ENCODE results near the gene PLA2G5. TPM values are rescaled to one million over a fixed set of nuclear protein-coding genes. Genes with fewer than 3 reads are reported as not detected.

PLA2G5 gene
- total and polyA plus RNA-seq, 2 of the 4 experiments (the other 2 are of a cell fraction), result not detected

- ChIA-PET CTCF (no interaction called here), POLR2A (ENCODE audit: unreplicated experiment) (no interaction called here)
- H3K9ac ChIP-seq (ENCODE audit: low read depth, low read length), result no peak overlapping the region
- H2BK120ac ChIP-seq (ENCODE audit: low read depth, low read length), result no peak overlapping the region
- no peak overlapping the region for H3K4me2 ChIP-seq (ENCODE audit: low read depth, low read length)
- no peak overlapping the region for H3K27ac ChIP-seq (ENCODE audit: insufficient read depth, low read length)
- no peak overlapping the region for H4K8ac ChIP-seq (ENCODE audit: low read depth in 2 of 2, low read length in 2 of 2)
- no peaks in the 10 kb centered on the region for H3K79me1 ChIP-seq (ENCODE audit: low read depth in 1 of 2, low read length in 2 of 2)
- H3K9me3 ChIP-seq (ENCODE audit: control insufficient read depth, insufficient read depth, low read length), result peaks cover 2% of the 10 kb centered on the region; the same call in 1 of the 2 replicates
- H2BK20ac ChIP-seq (ENCODE audit: low read depth, low read length), result no peak overlapping the region
- DNase-seq (no peak), ATAC-seq (ENCODE audit: low read depth) (no peak)
- no TSS peak for BruUV-seq (replicated peaks)
- no peak overlapping the region for H2AK5ac ChIP-seq (ENCODE audit: low read depth, low read length)
- H3K36me3 ChIP-seq (ENCODE audit: control insufficient read depth, insufficient read depth, low read length), result no peaks in the 10 kb centered on the region
- intact Hi-C loops (cut with micrococcal nuclease) (no loop called here), in situ Hi-C loops (cut with MboI; ENCODE audit: low sequenced_read_pairs) (no loop called here), dilution Hi-C loops (cut with HindIII; ENCODE audit: low sequenced_read_pairs, unreplicated experiment) (no loop called here)
- H3K14ac ChIP-seq (replicated peaks; ENCODE audit: low read depth, low read length), result no peak overlapping the region
- H4K20me1 ChIP-seq (ENCODE audit: insufficient read depth, low read length), result no peaks in the 10 kb centered on the region
- no peak overlapping the region for H3K56ac ChIP-seq (ENCODE audit: extremely low read depth, insufficient read depth, low read length)
- H3K9me1 ChIP-seq (ENCODE audit: insufficient read depth, low read length), result no peaks in the 10 kb centered on the region
- no peak overlapping the region for H3K4me3 ChIP-seq (ENCODE audit: insufficient read depth, low read depth, low read length)
- no peak overlapping the region for H3K23ac ChIP-seq (ENCODE audit: low read depth, low read length)
- H3K18ac ChIP-seq (ENCODE audit: low read depth, low read length), result no peak overlapping the region
- H2BK5ac ChIP-seq (ENCODE audit: low read depth, low read length, poor library complexity, severe bottlenecking), result no peak overlapping the region
- no peak overlapping the region for H4K91ac ChIP-seq (ENCODE audit: insufficient read depth, low read depth, low read length)
- no peak overlapping the region for H2BK15ac ChIP-seq (ENCODE audit: low read depth, low read length)
- no peak overlapping the region for H2AFZ ChIP-seq (replicated peaks; ENCODE audit: low read length, poor library complexity)
- no peak overlapping the region for H2AK9ac ChIP-seq (replicated peaks; ENCODE audit: low read depth, low read length, poor library complexity)
- TF ChIP-seq CTCF (conservative IDR thresholded peaks at IDR 0.05; ENCODE audit: low read depth, low read length) (no peak), NFE2L2 (IDR thresholded peaks at IDR 0.05; ENCODE audit: low read depth, low read length) (no peak), MAFK (IDR thresholded peaks at IDR 0.05; ENCODE audit: low read depth, low read length) (no peak), RAD21 (IDR thresholded peaks at IDR 0.05; ENCODE audit: low read length) (no peak), MXI1 (IDR thresholded peaks at IDR 0.05; ENCODE audit: borderline replicate concordance, low read depth, low read length) (no peak)
- H3K4ac ChIP-seq (ENCODE audit: low read depth, low read length), result no peak overlapping the region
- no peaks in the 10 kb centered on the region; the same call in 1 of the 2 replicates for H3K27me3 ChIP-seq (ENCODE audit: control insufficient read depth, insufficient read depth, low read length)
- H4K5ac ChIP-seq (ENCODE audit: low read depth, low read length), result no peak overlapping the region
- no peaks in the 10 kb centered on the region for H3K4me1 ChIP-seq (ENCODE audit: control insufficient read depth, insufficient read depth, low read length)
Measured at GRCh38 chr1:20051218-20051829, 18.7 kb upstream of the PLA2G5 start.

Measured in IMR-90 (cell line).